Endodermal cell (in vitro differentiated cells): Measurements from ENCODE around the gene AGPS. TPM values are rescaled to one million over a fixed set of nuclear protein-coding genes. Genes with fewer than 3 reads are reported as not detected.

Source experiments
- DNase-seq: peaks from one replicate; pipeline ENCODE4 v3.0.0-alpha.2; 2017
- H3K27ac ChIP-seq: 2 replicates; pipeline ENCODE4 v1.5.1; 2013; ENCODE audit warnings: mild to moderate bottlenecking, low read depth, low read length, moderate library complexity
- H3K27me3 ChIP-seq: 2 replicates; pipeline ENCODE4 v1.6.1; 2013; ENCODE audit warnings: mild to moderate bottlenecking, low read length, moderate library complexity; ENCODE audit not compliant: insufficient read depth, control insufficient read depth, poor library complexity, severe bottlenecking
- H3K36me3 ChIP-seq: 2 replicates; pipeline ENCODE4 v1.7.0; 2013; ENCODE audit warnings: mild to moderate bottlenecking, low read length, moderate library complexity; ENCODE audit not compliant: control insufficient read depth, insufficient read depth
- H3K4me1 ChIP-seq: one replicate; pipeline ENCODE4 v1.7.0; 2013; ENCODE audit warnings: low read length; ENCODE audit not compliant: control insufficient read depth, insufficient read depth
- H3K4me3 ChIP-seq: 2 replicates; pipeline ENCODE4 v1.5.1; 2013; ENCODE audit warnings: mild to moderate bottlenecking, low read length, moderate library complexity
- H3K9ac ChIP-seq: 2 replicates; pipeline ENCODE4 v1.6.1; 2013; ENCODE audit warnings: mild to moderate bottlenecking, low read length, moderate library complexity; ENCODE audit not compliant: poor library complexity, severe bottlenecking; ENCODE audit errors: extremely low read depth
- H3K9me3 ChIP-seq: 2 replicates; pipeline ENCODE4 v1.6.1; 2013; ENCODE audit warnings: mild to moderate bottlenecking, low read length, moderate library complexity; ENCODE audit not compliant: control insufficient read depth
- H3K27ac Mint-ChIP-seq: 2 replicates; pipeline ENCODE4 v1.8.0; 2020; ENCODE audit warnings: mixed read lengths
- H3K27me3 Mint-ChIP-seq: 2 replicates; pipeline ENCODE4 v1.8.0; 2021; ENCODE audit warnings: mild to moderate bottlenecking, mixed read lengths; ENCODE audit not compliant: insufficient read depth
- H3K36me3 Mint-ChIP-seq: 2 replicates; pipeline ENCODE4 v1.8.0; 2020; ENCODE audit warnings: low read depth, mixed read lengths
- H3K4me1 Mint-ChIP-seq: 2 replicates; pipeline ENCODE4 v1.8.0; 2020; ENCODE audit warnings: mixed read lengths
- H3K4me3 Mint-ChIP-seq: 2 replicates; pipeline ENCODE4 v1.8.0; 2020; ENCODE audit warnings: mild to moderate bottlenecking, moderate library complexity, mixed read lengths
- H3K9me3 Mint-ChIP-seq: 2 replicates; pipeline ENCODE4 v1.8.0; 2020; ENCODE audit warnings: mild to moderate bottlenecking, mixed read lengths
- CTCF ChIP-seq: fragments of 200-600 bp; sonication (generic); conservative IDR thresholded peaks from 2 replicates; pipeline ENCODE4 v1.5.0; 2021; ENCODE audit warnings: antibody characterized with exemption, mild to moderate bottlenecking
- WGBS, 2 experiments: methylation state at CpG; one replicate each; pipeline versions ENCODE4 v1.1.5 to v1.1.7; 2013; ENCODE audit warnings: missing lambda C conversion rate in 2 of 2, mixed read lengths in 1 of 2; ENCODE audit not compliant: insufficient coverage in 1 of 2, insufficient read length in 1 of 2; 5-methylcytosine and 5-hydroxymethylcytosine counted together
- total RNA-seq, 2 donors: library from RNA; stranded (reverse); fragmentation: NEBNext Ultra II Directional in 1 of 2; extraction: Animal tissue kit (Norgen Biotek cat#: 25700) in 1 of 2; gene quantifications; 2 replicates in 1 of 2; 3 replicates in 1 of 2; pipeline ENCODE4 v1.2.1, GENCODE V29; 2021

Gene AGPS
- total RNA-seq, 2 donors from 2014 or later: 76.8 to 86.1 TPM

DNA sequence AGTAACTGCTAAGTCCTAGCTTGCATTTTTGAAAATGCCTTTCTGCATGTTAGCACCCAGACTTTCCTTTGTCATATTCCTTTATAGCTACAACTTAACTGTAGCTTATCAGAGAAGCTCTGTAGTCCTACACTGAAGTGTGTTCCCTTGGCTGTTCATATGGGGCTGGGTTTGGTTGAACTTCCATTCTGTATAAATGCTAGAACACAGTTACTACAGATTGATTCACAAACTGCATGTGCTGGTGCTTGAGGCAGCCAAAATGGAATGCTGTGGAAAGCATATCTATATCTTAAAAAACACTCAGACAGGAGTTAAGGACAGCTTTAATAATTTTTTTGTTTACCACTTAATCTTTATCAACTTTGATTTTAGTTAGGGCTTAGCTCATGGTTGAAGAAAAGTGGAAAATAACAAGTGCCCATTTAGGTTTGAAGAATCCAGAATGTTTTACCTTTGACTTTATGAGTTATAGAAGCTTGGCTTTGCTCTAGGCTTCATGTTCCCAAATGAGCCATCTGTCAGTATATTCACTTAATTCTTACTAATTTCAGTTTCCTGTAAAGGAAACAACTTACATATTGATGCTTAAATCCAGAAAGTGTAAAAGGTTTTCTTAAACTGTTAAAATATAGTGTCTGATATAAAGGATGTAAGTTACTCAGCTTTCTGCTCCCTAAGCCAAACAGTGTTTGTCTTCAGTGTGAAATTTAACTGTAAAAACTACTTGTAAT, 148.9 kb downstream of the AGPS start:
- no peaks in the 10 kb centered on the region for H3K27me3 Mint-ChIP-seq
- Histone ChIP-seq H3K27me3 (no peaks in the 10 kb centered on the region), H3K4me1 (no peaks in the 10 kb centered on the region), H3K4me3 (no peak overlapping the region), H3K9me3 (peaks cover 37% of the 10 kb centered on the region), H3K36me3 (peaks cover 29% of the 10 kb centered on the region), H3K9ac (no peak overlapping the region), H3K27ac (no peak overlapping the region)
- no peak for TF ChIP-seq CTCF
- no peak for DNase-seq
- H3K9me3 Mint-ChIP-seq: peaks cover 18% of the 10 kb centered on the region
- peaks cover 38% of the 10 kb centered on the region for H3K36me3 Mint-ChIP-seq
- peaks cover 21% of the 10 kb centered on the region for H3K4me1 Mint-ChIP-seq
- H3K4me3 Mint-ChIP-seq: no peak overlapping the region
- no peak overlapping the region for H3K27ac Mint-ChIP-seq

GRCh38 chr2:177542396-177542795, 149.8 kb downstream of the AGPS start:
- H3K9ac ChIP-seq: no peak overlapping the region
- Mint-ChIP-seq H3K27ac (no peak overlapping the region), H3K4me3 (no peak overlapping the region), H3K36me3 (peaks cover 46% of the 10 kb centered on the region), H3K9me3 (peaks cover 26% of the 10 kb centered on the region), H3K27me3 (no peaks in the 10 kb centered on the region), H3K4me1 (peaks cover 15% of the 10 kb centered on the region)
- peaks cover 29% of the 10 kb centered on the region for H3K36me3 ChIP-seq
- no peak overlapping the region for H3K4me3 ChIP-seq
- no peaks in the 10 kb centered on the region for H3K27me3 ChIP-seq
- peaks cover 39% of the 10 kb centered on the region for H3K9me3 ChIP-seq
- no peak for TF ChIP-seq CTCF
- no peak overlapping the region for H3K27ac ChIP-seq
- H3K4me1 ChIP-seq: no peaks in the 10 kb centered on the region
- DNase-seq: no peak

DNA sequence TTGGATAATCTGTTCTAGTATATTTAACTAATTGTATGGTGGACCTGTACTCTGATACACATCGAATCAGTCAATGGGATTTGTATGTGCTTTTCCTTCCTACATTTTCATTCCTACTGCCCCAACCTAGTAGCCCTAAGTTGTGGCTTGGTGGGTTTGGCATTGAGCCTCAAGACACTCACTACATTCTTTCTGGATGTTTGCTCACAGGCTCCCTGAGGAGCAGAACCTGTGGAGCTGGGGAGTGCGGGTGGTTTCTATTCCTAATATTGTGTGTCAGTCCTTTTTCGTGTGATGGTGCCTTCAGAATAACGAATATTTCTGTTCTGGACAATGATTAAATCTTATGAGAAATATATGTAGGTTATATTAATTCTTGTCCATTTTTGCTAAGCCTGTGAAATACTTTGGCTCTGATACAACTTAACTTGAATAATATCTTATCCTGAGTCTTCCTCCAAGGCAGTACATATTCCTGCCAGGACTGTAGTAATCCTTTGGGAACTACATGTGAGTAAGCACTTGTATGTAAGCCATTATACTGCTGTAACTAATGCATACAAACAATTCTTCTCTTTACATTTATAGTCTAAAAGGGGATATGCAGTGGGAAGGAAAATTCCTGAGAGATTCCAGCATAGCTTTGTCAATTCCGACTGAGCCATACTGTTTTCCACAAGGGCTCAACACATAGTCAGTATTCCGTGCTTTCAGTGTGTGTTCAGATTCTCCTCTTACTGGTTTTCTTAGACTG, 150.6 kb downstream of the AGPS start:
- Histone ChIP-seq H3K4me3 (no peak overlapping the region), H3K27ac (no peak overlapping the region), H3K27me3 (no peaks in the 10 kb centered on the region), H3K9ac (no peak overlapping the region), H3K4me1 (no peaks in the 10 kb centered on the region), H3K9me3 (peaks cover 39% of the 10 kb centered on the region), H3K36me3 (peaks cover 29% of the 10 kb centered on the region)
- 97 to 100% methylated on average over 4 to 6 of the region's 6 CpGs for WGBS, 2 experiments
- no peak for DNase-seq
- Mint-ChIP-seq H3K4me3 (no peak overlapping the region), H3K9me3 (peaks cover 26% of the 10 kb centered on the region), H3K27me3 (no peaks in the 10 kb centered on the region), H3K27ac (peak overlapping the region; percentile 74), H3K4me1 (peaks cover 10% of the 10 kb centered on the region), H3K36me3 (peaks cover 44% of the 10 kb centered on the region)
- TF ChIP-seq CTCF: no peak
